ENCODE measurements around the gene HSDL2. TPM values are rescaled to one million over a fixed set of nuclear protein-coding genes. Genes with fewer than 3 reads are reported as not detected.

HSDL2 gene
- total RNA-seq, 1 donor from 2014 or later = 4.8 TPM

DNA sequence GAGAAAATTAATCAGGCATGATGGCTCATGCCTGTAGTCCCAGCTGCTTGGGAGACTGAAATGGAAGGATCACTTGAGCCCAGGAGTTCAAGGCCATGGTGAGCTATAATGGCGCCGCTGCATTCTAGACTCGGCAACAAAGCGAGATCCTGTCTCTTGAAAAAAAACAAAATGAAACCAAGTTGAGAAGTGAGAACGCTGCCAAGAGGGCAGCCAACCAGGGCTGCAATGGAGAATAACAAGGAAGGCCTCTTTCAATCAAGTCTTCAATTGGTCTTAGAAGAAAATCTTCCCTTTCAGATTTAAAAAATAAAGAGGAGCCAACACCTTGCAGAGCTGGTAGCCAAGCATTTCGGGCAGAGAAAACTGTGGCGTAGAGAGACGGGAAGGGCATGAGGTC, 121.4 kb downstream of the HSDL2 start:
- H3K27ac Mint-ChIP-seq (ENCODE audit: unreplicated experiment) = peak overlapping the region; percentile 1
- TF ChIP-seq, protein P1, sequence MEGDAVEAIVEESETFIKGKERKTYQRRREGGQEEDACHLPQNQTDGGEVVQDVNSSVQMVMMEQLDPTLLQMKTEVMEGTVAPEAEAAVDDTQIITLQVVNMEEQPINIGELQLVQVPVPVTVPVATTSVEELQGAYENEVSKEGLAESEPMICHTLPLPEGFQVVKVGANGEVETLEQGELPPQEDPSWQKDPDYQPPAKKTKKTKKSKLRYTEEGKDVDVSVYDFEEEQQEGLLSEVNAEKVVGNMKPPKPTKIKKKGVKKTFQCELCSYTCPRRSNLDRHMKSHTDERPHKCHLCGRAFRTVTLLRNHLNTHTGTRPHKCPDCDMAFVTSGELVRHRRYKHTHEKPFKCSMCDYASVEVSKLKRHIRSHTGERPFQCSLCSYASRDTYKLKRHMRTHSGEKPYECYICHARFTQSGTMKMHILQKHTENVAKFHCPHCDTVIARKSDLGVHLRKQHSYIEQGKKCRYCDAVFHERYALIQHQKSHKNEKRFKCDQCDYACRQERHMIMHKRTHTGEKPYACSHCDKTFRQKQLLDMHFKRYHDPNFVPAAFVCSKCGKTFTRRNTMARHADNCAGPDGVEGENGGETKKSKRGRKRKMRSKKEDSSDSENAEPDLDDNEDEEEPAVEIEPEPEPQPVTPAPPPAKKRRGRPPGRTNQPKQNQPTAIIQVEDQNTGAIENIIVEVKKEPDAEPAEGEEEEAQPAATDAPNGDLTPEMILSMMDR (IDR thresholded peaks at IDR 0.05; ENCODE audit: partially characterized antibody, unreplicated experiment) = no peak
- no peaks in the 10 kb centered on the region for H3K27me3 Mint-ChIP-seq (ENCODE audit: unreplicated experiment)
- H3K36me3 Mint-ChIP-seq (ENCODE audit: unreplicated experiment) = peaks cover 4% of the 10 kb centered on the region
- no peak for DNase-seq
- peaks cover 6% of the 10 kb centered on the region for H3K4me1 Mint-ChIP-seq (ENCODE audit: low read depth, unreplicated experiment)
- H3K4me3 Mint-ChIP-seq (ENCODE audit: unreplicated experiment) = no peak overlapping the region
- peaks cover 2% of the 10 kb centered on the region for H3K9me3 Mint-ChIP-seq (ENCODE audit: unreplicated experiment)

- H3K27ac Mint-ChIP-seq (ENCODE audit: unreplicated experiment) = no peak overlapping the region
- H3K4me1 Mint-ChIP-seq (ENCODE audit: low read depth, unreplicated experiment) = peaks cover 3% of the 10 kb centered on the region
- TF ChIP-seq, protein P1 (IDR thresholded peaks at IDR 0.05; ENCODE audit: partially characterized antibody, unreplicated experiment) = no peak
These were observed 122.5 kb downstream of the HSDL2 start for GRCh38 chr9:112502175-112502946.

GRCh38 chr9:112503170-112503569, 123.3 kb downstream of the HSDL2 start:
- TF ChIP-seq, protein P1 (IDR thresholded peaks at IDR 0.05; ENCODE audit: partially characterized antibody, unreplicated experiment) = no peak
- Mint-ChIP-seq H3K27me3 (ENCODE audit: unreplicated experiment) (no peaks in the 10 kb centered on the region), H3K4me3 (ENCODE audit: unreplicated experiment) (no peak overlapping the region), H3K27ac (ENCODE audit: unreplicated experiment) (no peak overlapping the region), H3K9me3 (ENCODE audit: unreplicated experiment) (no peaks in the 10 kb centered on the region), H3K36me3 (ENCODE audit: unreplicated experiment) (peaks cover 4% of the 10 kb centered on the region), H3K4me1 (ENCODE audit: low read depth, unreplicated experiment) (peaks cover 5% of the 10 kb centered on the region)
- no peak for DNase-seq

More at GRCh38 chr9:112502175-112502946, 122.5 kb downstream of the HSDL2 start:
- Mint-ChIP-seq H3K27me3 (ENCODE audit: unreplicated experiment) (no peaks in the 10 kb centered on the region), H3K36me3 (ENCODE audit: unreplicated experiment) (peaks cover 4% of the 10 kb centered on the region), H3K9me3 (ENCODE audit: unreplicated experiment) (no peaks in the 10 kb centered on the region), H3K4me3 (ENCODE audit: unreplicated experiment) (no peak overlapping the region)
- no peak for DNase-seq

GRCh38 chr9:112505086-112505485, 125.2 kb downstream of the HSDL2 start:
- H3K27me3 Mint-ChIP-seq (ENCODE audit: unreplicated experiment) = no peaks in the 10 kb centered on the region
- H3K9me3 Mint-ChIP-seq (ENCODE audit: unreplicated experiment) = no peaks in the 10 kb centered on the region
- H3K27ac Mint-ChIP-seq (ENCODE audit: unreplicated experiment) = no peak overlapping the region
- H3K4me3 Mint-ChIP-seq (ENCODE audit: unreplicated experiment) = no peak overlapping the region
- no peak for DNase-seq
- TF ChIP-seq, protein P1 (IDR thresholded peaks at IDR 0.05; ENCODE audit: partially characterized antibody, unreplicated experiment) = no peak
- no peaks in the 10 kb centered on the region for H3K36me3 Mint-ChIP-seq (ENCODE audit: unreplicated experiment)
- peaks cover 8% of the 10 kb centered on the region for H3K4me1 Mint-ChIP-seq (ENCODE audit: low read depth, unreplicated experiment)

- Mint-ChIP-seq H3K9me3 (ENCODE audit: unreplicated experiment) (no peaks in the 10 kb centered on the region), H3K27ac (ENCODE audit: unreplicated experiment) (no peak overlapping the region), H3K4me1 (ENCODE audit: low read depth, unreplicated experiment) (peaks cover 8% of the 10 kb centered on the region), H3K4me3 (ENCODE audit: unreplicated experiment) (no peak overlapping the region), H3K27me3 (ENCODE audit: unreplicated experiment) (no peaks in the 10 kb centered on the region), H3K36me3 (ENCODE audit: unreplicated experiment) (no peaks in the 10 kb centered on the region)
- TF ChIP-seq, protein P1 (IDR thresholded peaks at IDR 0.05; ENCODE audit: partially characterized antibody, unreplicated experiment) = no peak
- DNase-seq = no peak
These were observed 125.7 kb downstream of the HSDL2 start for GRCh38 chr9:112505607-112506006.

Data from glutamatergic neuron (in vitro differentiated cells).